Keratinocyte (primary cell): ENCODE results near the gene MICAL3.

Experiments used
- EZH2 ChIP-seq: IDR thresholded peaks from one replicate; pipeline ENCODE4 v1.6.1; 2012; ENCODE audit warnings: inconsistent platforms, mild to moderate bottlenecking, low read length, moderate library complexity
- TF ChIP-seq, protein P1 (sequence below), 3 experiments: IDR thresholded peaks in 1 of 3; conservative IDR thresholded peaks in 1 of 3; optimal IDR thresholded peaks in 1 of 3; 2 replicates in 2 of 3; 3 replicates in 1 of 3; pipeline versions ENCODE3 to v1.5.1; 2011; ENCODE audit warnings: low read length in 3 of 3, mild to moderate bottlenecking in 3 of 3, moderate library complexity in 2 of 3, control low read depth in 1 of 3, inconsistent platforms in 1 of 3; ENCODE audit not compliant: insufficient read depth in 2 of 3; ENCODE audit errors: extremely low read depth in 1 of 3

DNA sequence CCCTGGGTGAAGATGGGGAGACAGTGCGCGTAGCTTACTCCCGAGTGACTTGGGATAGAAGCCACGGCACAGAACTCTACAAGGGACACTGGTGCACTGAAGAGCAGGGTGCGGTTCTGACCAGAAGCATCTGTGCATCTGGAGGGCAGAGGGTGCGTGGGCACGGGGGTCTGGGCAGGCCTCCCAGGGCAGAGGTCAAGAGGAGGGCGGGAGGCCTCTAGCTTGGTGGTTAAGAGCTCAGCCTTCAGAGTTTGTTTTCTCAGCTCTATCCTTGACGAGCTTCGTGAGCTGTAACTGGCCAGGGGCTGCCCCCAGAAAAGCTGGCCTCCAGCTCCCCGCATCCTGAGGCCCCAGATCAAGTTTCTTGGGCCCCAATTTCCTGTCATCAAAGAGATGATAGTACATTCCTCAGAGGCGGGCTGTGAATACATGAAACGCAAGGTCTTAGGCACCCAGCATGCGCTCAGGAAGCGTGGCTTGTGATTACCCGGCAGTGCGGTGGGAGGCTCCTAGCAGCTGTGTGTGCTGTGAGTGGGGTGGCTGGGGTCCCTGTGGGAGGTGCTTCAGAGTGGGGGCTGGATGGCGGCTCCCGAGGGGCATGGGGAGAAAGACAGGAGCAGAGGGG lies 244.1 kb downstream of the MICAL3 start:
- TF ChIP-seq EZH2, result no peak
- TF ChIP-seq, protein P1, sequence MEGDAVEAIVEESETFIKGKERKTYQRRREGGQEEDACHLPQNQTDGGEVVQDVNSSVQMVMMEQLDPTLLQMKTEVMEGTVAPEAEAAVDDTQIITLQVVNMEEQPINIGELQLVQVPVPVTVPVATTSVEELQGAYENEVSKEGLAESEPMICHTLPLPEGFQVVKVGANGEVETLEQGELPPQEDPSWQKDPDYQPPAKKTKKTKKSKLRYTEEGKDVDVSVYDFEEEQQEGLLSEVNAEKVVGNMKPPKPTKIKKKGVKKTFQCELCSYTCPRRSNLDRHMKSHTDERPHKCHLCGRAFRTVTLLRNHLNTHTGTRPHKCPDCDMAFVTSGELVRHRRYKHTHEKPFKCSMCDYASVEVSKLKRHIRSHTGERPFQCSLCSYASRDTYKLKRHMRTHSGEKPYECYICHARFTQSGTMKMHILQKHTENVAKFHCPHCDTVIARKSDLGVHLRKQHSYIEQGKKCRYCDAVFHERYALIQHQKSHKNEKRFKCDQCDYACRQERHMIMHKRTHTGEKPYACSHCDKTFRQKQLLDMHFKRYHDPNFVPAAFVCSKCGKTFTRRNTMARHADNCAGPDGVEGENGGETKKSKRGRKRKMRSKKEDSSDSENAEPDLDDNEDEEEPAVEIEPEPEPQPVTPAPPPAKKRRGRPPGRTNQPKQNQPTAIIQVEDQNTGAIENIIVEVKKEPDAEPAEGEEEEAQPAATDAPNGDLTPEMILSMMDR (optimal IDR thresholded peaks at IDR 0.05 in 1 of 3, IDR thresholded peaks at IDR 0.05 in 1 of 3, conservative IDR thresholded peaks at IDR 0.05 in 1 of 3; ENCODE audit: extremely low read depth in 1 of 3, insufficient read depth in 2 of 3, low read length in 3 of 3), result no peak
